HG03442 (cell line): ENCODE measurements around the gene GPNMB.
A peak's percentile ranks its signal among the peaks of the same experiment; 100 is the strongest.

Experiments used
- ATAC-seq: cut with Tn5 transposase; IDR thresholded peaks from one replicate; pipeline ENCODE4 v1.9.1; 2021; ENCODE audit warnings: mild to moderate bottlenecking, moderate library complexity; ENCODE audit not compliant: unreplicated experiment

GPNMB gene

DNA sequence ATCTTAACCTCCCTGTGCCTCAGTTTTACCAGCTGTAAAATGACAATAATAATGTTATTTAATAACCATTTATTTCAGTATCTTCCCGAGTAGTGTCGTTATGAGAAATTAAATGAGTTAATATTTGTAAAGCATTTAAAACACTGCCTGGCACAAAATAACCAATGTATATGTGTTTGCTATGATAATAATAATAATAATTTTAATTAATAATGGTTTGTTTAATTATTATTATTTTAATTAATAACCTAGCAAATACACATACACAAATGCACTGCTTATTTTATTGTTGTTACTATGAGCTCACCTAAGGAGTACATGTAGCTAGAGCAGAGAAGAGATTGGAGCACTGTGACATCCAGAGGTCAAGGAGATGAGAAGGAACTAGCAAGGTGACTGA, 18.2 kb upstream of the GPNMB start:
- no peak for ATAC-seq

- ATAC-seq = no peak
These were observed 15.9 kb upstream of the GPNMB start for GRCh38 chr7:23230641-23231101.

DNA sequence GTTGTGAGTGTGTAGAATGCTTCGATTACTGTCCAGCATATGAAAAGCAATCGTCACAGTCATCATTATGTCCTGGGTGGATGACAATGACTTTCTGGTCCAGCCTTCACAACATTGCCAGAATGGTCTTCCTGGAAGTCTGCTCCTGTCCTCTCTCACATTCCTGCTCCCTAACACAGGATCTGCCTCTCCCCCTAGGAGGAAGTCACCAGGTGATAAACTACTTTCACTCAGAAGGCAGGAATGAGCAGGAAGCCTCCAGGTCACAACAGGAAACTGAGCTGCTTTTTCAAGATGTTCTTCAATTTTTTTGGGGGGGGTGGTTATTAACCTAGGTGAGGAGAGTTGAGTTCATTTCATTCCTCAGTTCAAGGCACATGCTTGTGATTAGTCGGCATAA, 13.6 kb upstream of the GPNMB start:
- no peak for ATAC-seq

- peak; percentile 97 for ATAC-seq
These were observed 11.8 kb upstream of the GPNMB start for GRCh38 chr7:23234569-23235296.

DNA sequence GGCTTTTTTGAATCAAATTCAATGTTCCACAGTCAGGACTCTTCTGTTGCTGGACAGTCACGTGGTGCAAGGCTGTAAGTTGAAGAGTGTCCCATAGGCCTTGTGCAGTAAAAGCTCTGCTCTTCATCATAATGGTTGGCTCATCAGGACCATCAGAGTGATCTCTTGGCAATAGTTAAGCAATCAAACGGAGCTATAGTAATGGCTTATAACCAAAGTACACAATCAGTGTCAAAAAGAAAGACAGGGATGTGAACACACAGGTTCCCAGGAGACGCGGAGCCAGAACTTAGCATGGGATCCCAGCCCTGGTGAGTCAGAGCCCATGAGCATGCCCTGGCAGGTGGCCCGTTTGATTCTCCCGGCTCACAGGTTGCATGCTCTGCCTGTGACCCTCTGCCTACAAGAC, 10.8 kb upstream of the GPNMB start:
- no peak for ATAC-seq

DNA sequence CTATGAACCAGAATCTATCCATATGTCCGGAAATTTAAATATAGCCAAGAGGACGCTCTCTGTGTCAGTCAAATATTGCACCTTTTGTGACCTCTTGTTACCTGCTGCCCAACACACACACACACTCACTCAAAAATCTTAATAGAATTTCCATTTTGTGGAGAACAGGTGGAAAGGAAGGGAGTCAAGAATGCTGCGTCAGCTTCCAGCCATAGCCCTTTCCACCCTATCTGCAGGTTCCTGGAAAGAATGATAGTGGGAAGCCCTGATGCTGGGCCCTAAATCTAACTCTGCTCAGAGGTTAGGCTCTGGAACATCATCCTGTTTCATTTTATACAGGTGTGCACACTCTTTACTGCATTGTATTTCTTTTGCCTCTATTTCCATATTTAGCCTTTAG, 9.6 kb upstream of the GPNMB start:
- ATAC-seq = no peak

- no peak for ATAC-seq
These were observed 7.5 kb upstream of the GPNMB start for GRCh38 chr7:23238983-23239652.

- ATAC-seq = no peak
These were observed 6.9 kb upstream of the GPNMB start for GRCh38 chr7:23239698-23240097.

DNA sequence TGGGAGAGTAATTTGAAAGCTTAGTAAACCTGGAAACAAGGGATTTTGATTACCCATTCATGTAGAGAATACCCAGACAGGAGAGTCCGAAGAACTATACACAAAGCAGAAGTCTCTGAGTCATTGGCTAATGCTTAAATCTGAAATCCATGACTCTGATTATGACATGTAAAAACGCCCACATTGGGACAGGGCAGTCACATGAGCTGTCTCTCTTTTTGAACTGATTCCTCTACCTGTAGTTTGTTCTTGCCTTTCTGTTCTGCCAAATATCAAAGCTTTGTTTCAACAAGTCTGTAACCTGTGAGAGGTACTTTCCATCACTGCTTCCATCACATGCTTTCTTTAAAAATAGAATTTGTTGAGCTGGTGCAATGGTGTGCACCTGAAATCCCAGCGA, 4.3 kb upstream of the GPNMB start:
- ATAC-seq = peak; percentile 52

GRCh38 chr7:23242935-23243334, 3.6 kb upstream of the GPNMB start:
- ATAC-seq = no peak

DNA sequence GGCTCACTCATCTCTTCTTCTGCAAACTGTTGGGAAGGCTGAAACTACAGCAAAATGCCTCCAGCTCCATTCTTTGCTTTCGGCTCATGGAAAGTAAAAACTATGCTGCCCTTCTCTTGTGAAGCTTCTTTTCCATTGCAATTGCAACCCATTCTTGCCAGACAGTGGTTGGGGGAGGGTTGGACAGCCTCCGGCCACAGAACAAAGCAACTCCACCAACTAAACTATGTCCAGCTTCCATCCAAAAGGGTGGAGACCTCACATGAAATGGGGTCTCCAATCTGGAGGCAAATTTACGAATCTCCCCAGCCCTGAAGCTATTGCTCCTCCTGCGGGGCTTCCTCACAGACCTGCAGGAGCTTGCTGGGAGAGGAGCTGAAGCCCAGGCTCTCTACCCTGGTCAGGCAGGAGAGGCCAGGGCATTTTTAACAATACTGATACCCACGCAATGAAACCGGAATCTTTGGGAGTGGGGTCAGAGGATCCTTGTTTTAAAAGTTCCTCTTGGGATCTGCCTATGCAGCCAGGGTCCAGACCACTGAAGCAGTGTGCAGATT, 549 bp downstream of the GPNMB start:
- ATAC-seq = no peak

- ATAC-seq = no peak
These were observed 1.2 kb downstream of the GPNMB start for GRCh38 chr7:23247603-23248335.

DNA sequence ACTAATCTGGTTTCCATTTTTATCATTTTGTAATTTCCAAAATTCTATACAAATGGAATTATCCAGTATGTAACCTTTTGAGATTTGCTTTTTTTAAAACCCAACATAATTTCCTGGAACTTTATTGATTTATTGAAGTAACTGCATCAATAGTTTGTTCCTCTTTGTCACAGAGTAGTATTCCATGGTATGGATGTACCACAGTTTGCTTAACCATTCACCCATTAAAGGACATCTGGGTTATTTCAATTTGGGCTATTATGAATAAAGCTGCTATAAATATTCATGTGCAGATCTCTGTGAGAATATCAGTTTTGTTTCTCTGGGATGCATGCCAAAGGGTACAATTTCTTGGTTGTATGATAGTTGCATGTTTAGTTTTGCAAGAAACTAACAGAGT, 2.9 kb downstream of the GPNMB start:
- ATAC-seq = no peak

DNA sequence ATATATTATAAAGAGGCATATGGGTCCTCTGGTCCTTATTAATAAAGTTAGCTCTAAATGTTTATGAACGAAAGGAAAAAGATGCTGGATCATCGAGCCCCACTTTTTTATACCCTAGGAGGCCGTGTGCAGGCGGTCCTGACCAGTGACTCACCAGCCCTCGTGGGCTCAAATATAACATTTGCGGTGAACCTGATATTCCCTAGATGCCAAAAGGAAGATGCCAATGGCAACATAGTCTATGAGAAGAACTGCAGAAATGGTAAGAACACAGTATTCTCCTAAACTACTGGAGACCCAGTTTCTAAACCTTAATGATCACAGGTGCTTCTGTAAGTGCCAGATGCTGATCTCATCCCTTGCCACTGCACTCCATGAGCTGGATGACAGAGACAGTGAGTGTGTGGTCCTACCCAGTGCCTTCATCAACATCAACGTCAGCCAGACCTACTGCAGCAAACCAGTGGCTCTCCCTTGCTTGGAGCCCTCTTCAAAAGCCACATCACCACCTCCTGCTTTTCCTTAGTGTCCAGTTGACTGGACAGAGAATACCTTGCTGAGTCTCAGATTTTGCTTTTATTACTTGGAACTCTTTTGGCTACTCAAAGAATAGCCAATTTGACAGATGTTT, 7.6 kb downstream of the GPNMB start:
- no peak for ATAC-seq

DNA sequence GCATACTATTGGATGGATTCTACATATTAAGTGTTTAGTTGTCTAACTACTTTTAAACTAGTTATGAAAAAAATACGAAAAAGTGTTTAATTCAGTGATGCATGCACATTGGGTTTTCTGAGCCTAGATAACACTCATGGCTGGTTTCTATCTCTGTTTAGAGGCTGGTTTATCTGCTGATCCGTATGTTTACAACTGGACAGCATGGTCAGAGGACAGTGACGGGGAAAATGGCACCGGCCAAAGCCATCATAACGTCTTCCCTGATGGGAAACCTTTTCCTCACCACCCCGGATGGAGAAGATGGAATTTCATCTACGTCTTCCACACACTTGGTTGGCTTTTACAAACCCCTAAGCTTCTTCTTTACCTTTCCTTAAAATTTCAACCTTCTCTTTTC, 10.2 kb downstream of the GPNMB start:
- ATAC-seq = no peak

DNA sequence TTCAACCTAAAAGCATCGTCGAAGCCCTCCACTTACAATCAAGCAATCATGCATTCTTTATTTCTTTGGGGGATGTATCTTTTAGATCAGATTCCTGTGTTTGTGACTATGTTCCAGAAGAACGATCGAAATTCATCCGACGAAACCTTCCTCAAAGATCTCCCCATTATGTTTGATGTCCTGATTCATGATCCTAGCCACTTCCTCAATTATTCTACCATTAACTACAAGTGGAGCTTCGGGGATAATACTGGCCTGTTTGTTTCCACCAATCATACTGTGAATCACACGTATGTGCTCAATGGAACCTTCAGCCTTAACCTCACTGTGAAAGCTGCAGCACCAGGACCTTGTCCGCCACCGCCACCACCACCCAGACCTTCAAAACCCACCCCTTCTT, 13.8 kb downstream of the GPNMB start:
- no peak for ATAC-seq

DNA sequence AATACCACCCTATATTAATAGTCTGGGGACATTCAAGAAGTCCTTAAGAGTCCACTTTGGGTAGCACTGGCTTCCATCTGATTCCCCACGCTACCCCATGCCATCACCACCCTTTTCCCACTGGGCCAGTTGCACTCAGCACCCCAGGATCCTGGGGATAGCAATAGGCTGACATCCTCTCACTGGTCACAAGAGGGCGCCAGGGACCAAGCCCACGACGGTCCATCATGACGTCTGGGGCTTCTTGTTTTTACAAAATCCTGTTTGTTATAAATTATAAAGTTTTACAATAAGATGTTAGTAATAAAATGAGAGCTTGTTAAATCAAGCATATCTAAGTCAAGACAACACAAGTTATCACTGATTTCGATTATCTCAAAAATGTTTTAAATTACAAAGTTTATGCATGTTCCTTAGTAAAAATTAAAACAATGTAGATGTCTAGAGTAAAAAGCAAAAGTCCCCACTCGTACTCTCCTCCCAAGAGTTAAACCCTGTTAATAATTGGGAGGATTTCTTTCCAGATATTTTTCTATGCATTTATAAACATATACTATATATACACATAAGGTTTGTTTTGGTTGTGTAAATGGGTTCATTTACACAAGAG, 15.4 kb downstream of the GPNMB start:
- peak; percentile 77 for ATAC-seq

- ATAC-seq = peak; percentile 56
These were observed 18.4 kb downstream of the GPNMB start for GRCh38 chr7:23264916-23265458.

GRCh38 chr7:23266918-23267317, 20.3 kb downstream of the GPNMB start:
- no peak for ATAC-seq

- ATAC-seq = no peak
These were observed 20.8 kb downstream of the GPNMB start for GRCh38 chr7:23267357-23267756.
